ENCODE results near the gene CACNA1H.

CACNA1H gene

DNA sequence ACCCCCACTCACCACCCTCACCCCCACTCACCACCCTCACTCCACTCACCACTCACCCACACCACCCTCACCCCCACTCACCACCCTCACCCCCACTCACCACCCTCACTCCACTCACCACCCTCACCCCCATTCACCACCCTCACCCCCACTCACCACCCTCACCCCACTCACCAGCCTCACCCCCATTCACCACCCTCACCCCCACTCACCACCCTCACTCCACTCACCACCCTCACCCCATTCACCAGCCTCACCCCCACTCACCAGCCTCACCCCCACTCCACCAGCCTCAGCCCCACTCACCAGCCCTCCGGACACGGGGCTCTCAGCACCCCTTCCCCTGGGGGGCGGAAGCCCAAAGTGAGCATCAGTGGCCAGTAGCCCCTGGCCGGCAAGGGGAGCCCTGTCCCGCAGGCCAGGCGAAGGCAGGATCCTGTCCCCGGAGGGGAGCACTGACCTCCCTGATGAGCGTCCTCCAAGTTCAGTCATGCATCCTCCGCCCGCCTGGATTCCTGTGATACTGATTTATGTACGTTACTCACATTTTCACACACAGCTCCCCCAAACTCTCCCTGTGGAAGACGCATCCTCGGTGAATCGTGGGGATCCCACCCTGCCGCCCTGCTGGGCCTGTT, 38.9 kb upstream of the CACNA1H start:
- H3K27ac ChIP-seq = no peak overlapping the region
- H3K36me3 ChIP-seq = no peaks in the 10 kb centered on the region
- no peaks in the 10 kb centered on the region for H3K4me1 ChIP-seq (ENCODE audit: control insufficient read depth in 1 of 2, insufficient read depth in 1 of 2, low read depth in 1 of 2, low read length in 1 of 2)
- H3K27me3 ChIP-seq = peaks cover 20% of the 10 kb centered on the region
- H3K9me3 ChIP-seq = no peaks in the 10 kb centered on the region
- no peak overlapping the region for H3K4me3 ChIP-seq (ENCODE audit: low read depth in 1 of 2, low read length in 1 of 2)
- TF ChIP-seq, protein P1, sequence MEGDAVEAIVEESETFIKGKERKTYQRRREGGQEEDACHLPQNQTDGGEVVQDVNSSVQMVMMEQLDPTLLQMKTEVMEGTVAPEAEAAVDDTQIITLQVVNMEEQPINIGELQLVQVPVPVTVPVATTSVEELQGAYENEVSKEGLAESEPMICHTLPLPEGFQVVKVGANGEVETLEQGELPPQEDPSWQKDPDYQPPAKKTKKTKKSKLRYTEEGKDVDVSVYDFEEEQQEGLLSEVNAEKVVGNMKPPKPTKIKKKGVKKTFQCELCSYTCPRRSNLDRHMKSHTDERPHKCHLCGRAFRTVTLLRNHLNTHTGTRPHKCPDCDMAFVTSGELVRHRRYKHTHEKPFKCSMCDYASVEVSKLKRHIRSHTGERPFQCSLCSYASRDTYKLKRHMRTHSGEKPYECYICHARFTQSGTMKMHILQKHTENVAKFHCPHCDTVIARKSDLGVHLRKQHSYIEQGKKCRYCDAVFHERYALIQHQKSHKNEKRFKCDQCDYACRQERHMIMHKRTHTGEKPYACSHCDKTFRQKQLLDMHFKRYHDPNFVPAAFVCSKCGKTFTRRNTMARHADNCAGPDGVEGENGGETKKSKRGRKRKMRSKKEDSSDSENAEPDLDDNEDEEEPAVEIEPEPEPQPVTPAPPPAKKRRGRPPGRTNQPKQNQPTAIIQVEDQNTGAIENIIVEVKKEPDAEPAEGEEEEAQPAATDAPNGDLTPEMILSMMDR (IDR thresholded peaks at IDR 0.05) = no peak

DNA sequence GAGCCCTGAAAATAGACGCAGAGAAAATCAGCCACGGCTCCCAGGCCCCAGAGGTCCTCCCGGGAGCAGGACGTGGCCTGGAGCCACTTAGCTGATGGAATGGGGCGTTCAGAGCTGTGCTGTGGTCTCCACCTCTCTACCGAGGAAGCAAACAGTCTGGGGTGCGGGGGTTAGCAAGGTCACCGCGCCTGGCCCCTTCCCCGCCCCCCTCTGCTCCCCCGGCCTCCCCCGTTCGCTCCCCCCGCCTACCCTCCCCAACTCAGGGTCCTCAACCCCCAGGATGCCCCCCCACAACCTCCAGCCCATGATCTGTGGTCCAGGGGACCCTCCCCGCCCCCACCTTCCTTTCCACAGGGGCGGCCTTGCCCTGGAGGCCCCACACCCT, 36.2 kb upstream of the CACNA1H start:
- H3K4me3 ChIP-seq (ENCODE audit: low read depth in 1 of 2, low read length in 1 of 2) = no peak overlapping the region
- no peak overlapping the region for H3K27ac ChIP-seq
- H3K4me1 ChIP-seq (ENCODE audit: control insufficient read depth in 1 of 2, insufficient read depth in 1 of 2, low read depth in 1 of 2, low read length in 1 of 2) = no peaks in the 10 kb centered on the region
- H3K36me3 ChIP-seq = no peaks in the 10 kb centered on the region
- peaks cover 14% of the 10 kb centered on the region for H3K27me3 ChIP-seq
- TF ChIP-seq, protein P1 (IDR thresholded peaks at IDR 0.05) = no peak
- no peaks in the 10 kb centered on the region for H3K9me3 ChIP-seq

DNA sequence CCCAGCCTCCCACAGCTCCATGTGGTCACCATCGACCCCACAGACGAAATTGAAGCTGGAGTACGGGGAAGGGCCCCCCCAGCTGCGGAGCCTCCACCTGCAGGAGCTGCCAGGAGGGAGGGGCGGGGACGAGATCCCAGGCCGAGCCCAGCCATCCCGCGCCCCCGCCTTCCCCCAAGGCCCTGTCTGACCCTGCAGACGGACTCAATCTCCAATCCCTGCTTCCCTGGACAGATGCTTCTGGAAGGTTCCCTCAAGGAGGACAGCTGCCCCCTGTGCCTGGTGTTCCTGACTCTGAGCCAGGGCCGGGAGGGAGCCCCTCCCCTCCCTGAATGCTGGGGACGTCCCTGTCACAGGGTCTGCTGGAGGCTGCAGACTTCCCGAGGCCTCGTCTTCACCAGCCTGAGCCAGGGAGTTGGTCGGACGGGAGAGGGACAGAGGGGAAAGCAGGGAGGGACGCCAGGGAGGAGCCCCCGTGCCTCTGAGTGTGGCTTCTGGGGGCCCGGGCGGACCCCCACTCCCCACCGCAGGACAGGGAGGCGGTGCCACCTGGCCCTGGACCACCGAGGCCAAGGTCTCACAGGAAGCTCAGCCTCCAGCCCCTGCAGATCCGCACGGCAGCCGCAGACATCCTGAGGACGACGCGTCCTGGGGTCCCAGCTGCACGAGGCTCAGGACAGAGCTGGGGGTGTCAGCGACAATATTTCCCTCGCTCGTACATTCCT, 35.6 kb upstream of the CACNA1H start:
- Histone ChIP-seq H3K27ac (no peak overlapping the region), H3K27me3 (peaks cover 10% of the 10 kb centered on the region), H3K9me3 (no peaks in the 10 kb centered on the region), H3K4me1 (ENCODE audit: control insufficient read depth in 1 of 2, insufficient read depth in 1 of 2, low read depth in 1 of 2, low read length in 1 of 2) (no peaks in the 10 kb centered on the region), H3K4me3 (ENCODE audit: low read depth in 1 of 2, low read length in 1 of 2) (no peak overlapping the region), H3K36me3 (no peaks in the 10 kb centered on the region)
- TF ChIP-seq, protein P1 (IDR thresholded peaks at IDR 0.05) = no peak

DNA sequence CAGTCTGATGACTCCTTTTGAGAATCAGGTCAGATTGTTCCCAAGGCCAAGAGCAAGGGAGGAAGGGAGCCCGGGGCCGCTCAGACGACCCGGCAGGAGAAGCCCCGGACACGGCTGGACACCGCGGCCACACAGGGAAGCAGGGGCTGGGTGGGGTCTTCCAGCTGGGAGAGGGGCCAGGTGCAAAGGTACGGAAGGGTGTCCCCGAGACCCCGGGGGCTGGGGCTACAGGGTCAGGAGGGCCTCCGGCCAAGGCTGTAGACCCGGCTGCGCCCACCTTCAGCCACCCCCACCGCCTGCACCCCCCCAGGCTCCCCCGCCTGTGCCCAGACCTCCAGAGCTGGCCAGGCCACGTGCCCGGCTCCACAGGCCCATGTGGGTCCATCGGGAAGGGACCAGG, 35.0 kb upstream of the CACNA1H start:
- Histone ChIP-seq H3K9me3 (no peaks in the 10 kb centered on the region), H3K4me1 (ENCODE audit: control insufficient read depth in 1 of 2, insufficient read depth in 1 of 2, low read depth in 1 of 2, low read length in 1 of 2) (no peaks in the 10 kb centered on the region), H3K27me3 (peaks cover 7% of the 10 kb centered on the region), H3K27ac (no peak overlapping the region), H3K36me3 (no peaks in the 10 kb centered on the region), H3K4me3 (ENCODE audit: low read depth in 1 of 2, low read length in 1 of 2) (no peak overlapping the region)
- TF ChIP-seq, protein P1 (IDR thresholded peaks at IDR 0.05) = no peak

DNA sequence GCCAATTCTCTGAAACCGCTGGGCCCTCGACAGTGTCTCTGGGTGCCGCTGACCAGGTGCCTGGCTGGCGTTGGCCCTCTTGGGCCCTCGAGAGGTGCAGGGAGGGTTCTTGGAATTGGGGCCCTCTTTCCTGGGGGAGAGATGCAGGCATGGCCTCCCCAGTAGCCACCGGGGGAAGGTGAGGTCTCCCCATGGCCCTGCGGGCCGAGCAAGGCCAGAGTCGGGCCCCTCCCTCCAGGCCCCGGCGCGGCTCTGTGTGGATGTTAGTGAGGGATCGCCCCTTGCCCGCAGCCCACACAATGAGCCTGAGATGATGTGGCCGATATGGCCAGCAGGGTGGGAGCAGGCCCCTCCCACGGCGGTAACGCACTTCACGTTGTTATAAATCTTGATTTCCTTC, 33.8 kb upstream of the CACNA1H start:
- Histone ChIP-seq H3K4me3 (ENCODE audit: low read depth in 1 of 2, low read length in 1 of 2) (no peak overlapping the region), H3K4me1 (ENCODE audit: control insufficient read depth in 1 of 2, insufficient read depth in 1 of 2, low read depth in 1 of 2, low read length in 1 of 2) (no peaks in the 10 kb centered on the region), H3K27me3 (peaks cover 7% of the 10 kb centered on the region), H3K9me3 (no peaks in the 10 kb centered on the region), H3K27ac (no peak overlapping the region), H3K36me3 (no peaks in the 10 kb centered on the region)
- TF ChIP-seq, protein P1 (IDR thresholded peaks at IDR 0.05) = no peak

Data from neutrophil (primary cell).